MM.1S (cell line): ENCODE results near the gene NDUFA11.

Source experiments
- EZH2 ChIP-seq: fragments of 300-600 bp; sonication (generic); optimal IDR thresholded peaks from 2 replicates; pipeline ENCODE3; 2017; ENCODE audit warnings: low read depth, mild to moderate bottlenecking, antibody characterized with exemption, low read length, mixed read lengths
- TF ChIP-seq, protein P1 (sequence below): fragments of 300-600 bp; sonication (generic); IDR thresholded peaks from 2 replicates; pipeline ENCODE4 v1.5.1; 2016; ENCODE audit warnings: antibody characterized with exemption, low read length, mixed read lengths

- TF ChIP-seq, protein P1, sequence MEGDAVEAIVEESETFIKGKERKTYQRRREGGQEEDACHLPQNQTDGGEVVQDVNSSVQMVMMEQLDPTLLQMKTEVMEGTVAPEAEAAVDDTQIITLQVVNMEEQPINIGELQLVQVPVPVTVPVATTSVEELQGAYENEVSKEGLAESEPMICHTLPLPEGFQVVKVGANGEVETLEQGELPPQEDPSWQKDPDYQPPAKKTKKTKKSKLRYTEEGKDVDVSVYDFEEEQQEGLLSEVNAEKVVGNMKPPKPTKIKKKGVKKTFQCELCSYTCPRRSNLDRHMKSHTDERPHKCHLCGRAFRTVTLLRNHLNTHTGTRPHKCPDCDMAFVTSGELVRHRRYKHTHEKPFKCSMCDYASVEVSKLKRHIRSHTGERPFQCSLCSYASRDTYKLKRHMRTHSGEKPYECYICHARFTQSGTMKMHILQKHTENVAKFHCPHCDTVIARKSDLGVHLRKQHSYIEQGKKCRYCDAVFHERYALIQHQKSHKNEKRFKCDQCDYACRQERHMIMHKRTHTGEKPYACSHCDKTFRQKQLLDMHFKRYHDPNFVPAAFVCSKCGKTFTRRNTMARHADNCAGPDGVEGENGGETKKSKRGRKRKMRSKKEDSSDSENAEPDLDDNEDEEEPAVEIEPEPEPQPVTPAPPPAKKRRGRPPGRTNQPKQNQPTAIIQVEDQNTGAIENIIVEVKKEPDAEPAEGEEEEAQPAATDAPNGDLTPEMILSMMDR = no peak
- TF ChIP-seq EZH2 = no peak
Observed at GRCh38 chr19:5865772-5866171, 37.8 kb downstream of the NDUFA11 start.
